DND-41 (cell line): Measurements from ENCODE around the gene CASTOR1.

Experiments
- EZH2 ChIP-seq: IDR thresholded peaks from 3 replicates; pipeline ENCODE4 v1.6.1; 2012; ENCODE audit warnings: borderline replicate concordance, low read depth, mild to moderate bottlenecking, moderate library complexity, low read length, inconsistent platforms; ENCODE audit not compliant: severe bottlenecking
- TF ChIP-seq, protein P1 (sequence below): IDR thresholded peaks from 2 replicates; pipeline ENCODE4 v1.5.1; 2012; ENCODE audit warnings: borderline replicate concordance, low read length, moderate library complexity, mild to moderate bottlenecking; ENCODE audit not compliant: poor library complexity, severe bottlenecking; ENCODE audit errors: extremely low read depth

GRCh38 chr22:30296833-30297232, 7.5 kb upstream of the CASTOR1 start:
- TF ChIP-seq, protein P1, sequence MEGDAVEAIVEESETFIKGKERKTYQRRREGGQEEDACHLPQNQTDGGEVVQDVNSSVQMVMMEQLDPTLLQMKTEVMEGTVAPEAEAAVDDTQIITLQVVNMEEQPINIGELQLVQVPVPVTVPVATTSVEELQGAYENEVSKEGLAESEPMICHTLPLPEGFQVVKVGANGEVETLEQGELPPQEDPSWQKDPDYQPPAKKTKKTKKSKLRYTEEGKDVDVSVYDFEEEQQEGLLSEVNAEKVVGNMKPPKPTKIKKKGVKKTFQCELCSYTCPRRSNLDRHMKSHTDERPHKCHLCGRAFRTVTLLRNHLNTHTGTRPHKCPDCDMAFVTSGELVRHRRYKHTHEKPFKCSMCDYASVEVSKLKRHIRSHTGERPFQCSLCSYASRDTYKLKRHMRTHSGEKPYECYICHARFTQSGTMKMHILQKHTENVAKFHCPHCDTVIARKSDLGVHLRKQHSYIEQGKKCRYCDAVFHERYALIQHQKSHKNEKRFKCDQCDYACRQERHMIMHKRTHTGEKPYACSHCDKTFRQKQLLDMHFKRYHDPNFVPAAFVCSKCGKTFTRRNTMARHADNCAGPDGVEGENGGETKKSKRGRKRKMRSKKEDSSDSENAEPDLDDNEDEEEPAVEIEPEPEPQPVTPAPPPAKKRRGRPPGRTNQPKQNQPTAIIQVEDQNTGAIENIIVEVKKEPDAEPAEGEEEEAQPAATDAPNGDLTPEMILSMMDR: no peak
- no peak for TF ChIP-seq EZH2
